HG03039 (cell line): ENCODE results near the gene ERBIN.
"Not testable (repeated sequence)": the region's sequence is repeated elsewhere in the genome, so short reads cannot be mapped to it uniquely, and the experiment has no call there.

ENCODE experiments used
- ATAC-seq: cut with Tn5 transposase; IDR thresholded peaks from one replicate; pipeline ENCODE4 v1.9.1; 2021; ENCODE audit warnings: mild to moderate bottlenecking, moderate library complexity; ENCODE audit not compliant: unreplicated experiment

The ERBIN gene, protein sequence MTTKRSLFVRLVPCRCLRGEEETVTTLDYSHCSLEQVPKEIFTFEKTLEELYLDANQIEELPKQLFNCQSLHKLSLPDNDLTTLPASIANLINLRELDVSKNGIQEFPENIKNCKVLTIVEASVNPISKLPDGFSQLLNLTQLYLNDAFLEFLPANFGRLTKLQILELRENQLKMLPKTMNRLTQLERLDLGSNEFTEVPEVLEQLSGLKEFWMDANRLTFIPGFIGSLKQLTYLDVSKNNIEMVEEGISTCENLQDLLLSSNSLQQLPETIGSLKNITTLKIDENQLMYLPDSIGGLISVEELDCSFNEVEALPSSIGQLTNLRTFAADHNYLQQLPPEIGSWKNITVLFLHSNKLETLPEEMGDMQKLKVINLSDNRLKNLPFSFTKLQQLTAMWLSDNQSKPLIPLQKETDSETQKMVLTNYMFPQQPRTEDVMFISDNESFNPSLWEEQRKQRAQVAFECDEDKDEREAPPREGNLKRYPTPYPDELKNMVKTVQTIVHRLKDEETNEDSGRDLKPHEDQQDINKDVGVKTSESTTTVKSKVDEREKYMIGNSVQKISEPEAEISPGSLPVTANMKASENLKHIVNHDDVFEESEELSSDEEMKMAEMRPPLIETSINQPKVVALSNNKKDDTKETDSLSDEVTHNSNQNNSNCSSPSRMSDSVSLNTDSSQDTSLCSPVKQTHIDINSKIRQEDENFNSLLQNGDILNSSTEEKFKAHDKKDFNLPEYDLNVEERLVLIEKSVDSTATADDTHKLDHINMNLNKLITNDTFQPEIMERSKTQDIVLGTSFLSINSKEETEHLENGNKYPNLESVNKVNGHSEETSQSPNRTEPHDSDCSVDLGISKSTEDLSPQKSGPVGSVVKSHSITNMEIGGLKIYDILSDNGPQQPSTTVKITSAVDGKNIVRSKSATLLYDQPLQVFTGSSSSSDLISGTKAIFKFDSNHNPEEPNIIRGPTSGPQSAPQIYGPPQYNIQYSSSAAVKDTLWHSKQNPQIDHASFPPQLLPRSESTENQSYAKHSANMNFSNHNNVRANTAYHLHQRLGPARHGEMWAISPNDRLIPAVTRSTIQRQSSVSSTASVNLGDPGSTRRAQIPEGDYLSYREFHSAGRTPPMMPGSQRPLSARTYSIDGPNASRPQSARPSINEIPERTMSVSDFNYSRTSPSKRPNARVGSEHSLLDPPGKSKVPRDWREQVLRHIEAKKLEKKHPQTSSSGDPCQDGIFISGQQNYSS (N-terminal part only)

DNA sequence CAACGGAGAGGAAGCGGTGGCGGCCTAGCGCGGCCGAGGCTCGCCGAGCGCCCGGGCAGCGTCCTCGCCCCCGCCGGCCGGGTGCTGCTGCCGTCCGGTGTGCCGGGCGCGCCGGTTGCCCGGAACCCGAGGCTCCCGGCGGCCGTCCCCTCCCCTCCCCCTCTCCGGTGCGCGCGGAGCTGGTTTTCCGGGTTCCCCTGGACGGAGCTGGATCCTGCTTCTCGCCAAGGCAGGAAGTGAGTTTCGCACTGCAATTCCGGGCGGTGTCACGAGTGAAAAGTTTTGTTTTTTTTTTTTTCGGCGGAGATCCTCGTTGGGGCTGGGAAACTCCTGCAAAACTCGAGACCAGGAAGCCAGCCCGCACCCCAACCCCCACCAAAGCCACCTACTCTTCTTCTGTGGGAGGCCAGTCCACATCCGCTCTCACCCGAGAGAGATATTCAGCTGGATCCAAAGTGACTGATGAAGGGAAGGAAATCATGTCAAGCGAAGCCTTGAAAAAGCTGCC is at the start of gene ERBIN:
Gene ERBIN, plus strand, starts transcription at position 300 of the 508 bp plus-strand sequence. CDS start 66,144 bp downstream, outside the sequence.
- ATAC-seq = peak; percentile 34

DNA sequence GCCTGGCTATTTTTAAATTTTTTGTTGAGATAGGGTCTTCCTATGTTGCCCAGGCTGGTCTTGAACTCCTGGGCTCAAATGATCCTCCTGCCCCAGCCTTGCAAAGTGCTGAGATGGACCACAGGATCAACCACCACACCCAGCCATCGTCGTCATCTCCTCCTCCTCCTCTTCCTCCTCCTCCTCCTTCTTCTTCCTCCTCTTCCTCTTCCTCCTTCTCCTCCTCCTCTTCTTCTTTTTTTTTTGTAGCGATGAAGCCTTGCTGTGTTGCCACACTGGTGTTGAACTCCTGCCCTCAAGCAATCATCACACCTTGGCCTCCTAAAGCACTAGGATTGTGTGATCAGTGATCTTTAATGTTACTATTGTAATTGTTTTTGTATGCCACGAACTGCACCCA is 49.4 kb upstream of the ERBIN start:
- no peak for ATAC-seq

DNA sequence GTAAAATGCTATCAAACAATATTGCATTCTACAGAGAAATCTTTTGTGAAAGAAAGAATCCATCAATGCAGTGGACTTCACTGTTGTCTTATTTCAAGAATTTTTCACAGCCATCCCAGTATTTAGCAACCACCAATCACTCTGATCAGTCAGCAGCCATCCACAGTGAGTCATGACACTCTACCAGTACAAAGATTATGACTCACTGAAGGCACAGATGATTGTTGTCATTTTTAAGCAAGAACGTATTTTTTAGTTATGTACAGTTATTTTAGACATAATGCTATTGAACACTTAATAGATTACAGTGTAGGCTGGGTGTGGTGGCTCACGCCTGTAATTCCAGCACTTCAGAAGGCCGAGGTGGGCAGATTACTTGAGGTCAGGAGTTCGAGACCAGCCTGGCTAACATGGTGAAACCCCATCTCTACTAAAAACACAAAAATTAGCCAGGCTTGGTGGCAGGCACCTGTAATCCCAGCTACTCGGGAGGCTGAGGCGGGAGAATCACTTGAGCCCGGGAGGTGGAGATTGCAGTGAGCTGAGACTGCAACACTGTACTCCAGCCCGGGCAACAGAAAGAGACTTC is 46.6 kb upstream of the ERBIN start:
- ATAC-seq = not testable (repeated sequence)

DNA sequence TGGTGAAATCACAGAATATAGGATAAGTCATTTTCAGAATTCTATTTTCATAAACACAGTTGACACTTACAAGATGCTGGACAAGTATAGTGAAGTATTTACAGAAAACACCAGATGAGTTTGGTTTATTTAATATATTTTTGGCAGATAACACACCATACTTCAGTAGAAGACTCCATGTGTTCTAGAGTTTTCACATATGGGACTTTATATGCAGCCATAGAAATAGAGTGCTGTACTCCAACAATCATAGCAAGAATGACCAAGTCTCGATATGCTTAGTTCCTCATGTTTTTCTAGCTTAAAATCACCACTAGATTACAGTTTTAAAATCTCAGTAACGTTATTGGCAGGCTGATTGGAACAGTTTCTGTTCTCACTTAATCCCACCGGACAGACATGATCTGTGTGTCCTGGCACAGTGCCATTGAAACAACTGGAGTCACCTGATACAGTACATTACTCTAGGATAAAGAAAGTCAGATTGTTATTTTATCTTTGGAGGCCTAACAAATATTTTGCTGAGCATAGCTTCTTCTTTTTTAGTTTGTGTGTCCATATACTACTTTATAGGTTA is 45.8 kb upstream of the ERBIN start:
- no peak for ATAC-seq

DNA sequence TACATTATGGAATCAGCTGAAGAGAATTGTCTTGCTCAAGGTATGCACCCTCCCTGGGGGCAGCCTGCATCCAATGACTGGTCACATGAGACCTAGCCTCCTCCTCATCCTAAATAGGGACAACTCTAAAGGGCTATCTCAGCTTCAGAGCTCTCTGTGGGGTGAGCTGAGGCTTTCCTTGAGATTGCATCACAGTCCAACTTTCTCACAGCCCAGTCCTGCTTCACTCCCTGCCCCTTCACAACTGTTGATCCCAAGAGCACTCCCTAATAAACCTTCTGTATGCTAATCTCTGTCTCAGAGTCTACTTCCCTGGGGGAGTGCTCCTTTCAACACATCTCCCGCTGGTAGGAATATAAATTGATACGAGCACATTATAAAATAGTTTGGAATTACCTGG is 44.1 kb upstream of the ERBIN start:
- no peak for ATAC-seq

DNA sequence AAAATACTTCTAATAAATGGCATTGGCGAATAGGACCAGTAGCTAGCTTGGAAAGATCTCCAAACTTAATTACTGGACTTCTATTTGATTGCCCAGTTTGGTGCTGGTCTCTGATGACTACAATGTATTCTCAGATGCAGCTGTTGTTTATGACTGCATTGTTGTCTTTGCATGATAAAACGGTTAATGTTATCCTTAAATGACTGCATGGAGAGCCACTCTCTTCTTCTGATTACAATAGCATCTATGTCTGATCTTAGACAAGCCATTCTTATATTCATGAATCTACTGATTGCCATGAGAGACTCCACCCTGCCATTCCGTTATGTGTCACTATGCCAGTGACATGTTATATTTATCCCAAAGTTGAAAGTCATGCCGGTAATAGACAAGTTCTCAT is 42.9 kb upstream of the ERBIN start:
- ATAC-seq = no peak

DNA sequence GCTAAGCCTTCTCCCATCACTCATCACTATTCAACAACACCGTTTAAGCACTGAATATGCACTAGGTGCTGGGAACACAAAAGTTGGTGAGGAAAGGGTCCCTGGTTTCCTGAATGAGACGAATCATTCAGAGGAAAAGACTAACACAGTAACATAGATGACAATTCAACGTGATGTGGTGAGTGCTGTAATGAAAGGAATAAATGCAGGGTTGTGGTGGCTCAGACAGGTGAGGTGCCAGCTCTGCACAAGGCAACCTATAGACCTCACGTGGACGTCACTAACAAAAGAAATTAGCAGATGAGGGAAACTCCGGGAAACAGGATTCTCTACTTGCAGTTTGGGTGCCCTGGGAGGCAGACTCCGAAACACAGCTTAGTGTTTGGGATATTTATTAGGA is 40.0 kb upstream of the ERBIN start:
- ATAC-seq = no peak

DNA sequence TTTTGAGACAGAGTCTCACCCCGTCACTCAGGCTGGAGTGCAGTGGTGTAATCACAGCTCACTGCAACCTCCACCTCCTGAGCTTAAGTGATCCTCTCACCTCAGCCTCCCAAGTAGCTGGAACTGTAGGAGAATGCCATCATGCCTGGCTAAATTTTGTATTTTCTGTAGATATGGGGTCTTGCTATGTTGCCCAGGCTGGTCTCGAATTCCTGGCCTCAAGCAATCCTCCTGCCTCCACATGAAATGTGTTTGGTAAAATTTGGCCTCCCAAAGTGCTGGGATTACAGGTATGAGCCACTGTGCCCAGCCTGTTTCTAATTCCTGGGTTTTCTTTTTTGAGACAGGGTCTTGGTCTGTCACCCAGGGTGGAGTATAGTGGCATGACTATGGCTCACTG is 34.4 kb upstream of the ERBIN start:
- ATAC-seq = not testable (repeated sequence)

DNA sequence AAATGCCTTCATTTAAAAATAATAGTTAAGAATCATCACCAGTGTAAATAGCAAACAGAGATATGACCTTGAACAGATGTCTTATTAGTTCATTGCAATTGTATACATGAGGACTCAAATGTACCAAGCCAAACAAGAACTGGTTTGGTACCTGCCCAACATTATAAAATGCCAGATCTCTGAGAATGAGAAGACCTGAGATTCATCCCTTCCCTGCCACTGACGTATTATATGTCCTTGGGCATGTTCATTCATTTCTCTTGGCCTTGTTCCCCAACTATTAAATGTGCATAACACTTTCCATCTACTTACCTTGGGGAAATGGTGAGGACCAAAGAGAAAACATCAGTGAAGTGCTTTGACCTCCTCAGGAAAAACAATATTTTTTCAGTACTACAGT is 33.6 kb upstream of the ERBIN start:
- no peak for ATAC-seq

DNA sequence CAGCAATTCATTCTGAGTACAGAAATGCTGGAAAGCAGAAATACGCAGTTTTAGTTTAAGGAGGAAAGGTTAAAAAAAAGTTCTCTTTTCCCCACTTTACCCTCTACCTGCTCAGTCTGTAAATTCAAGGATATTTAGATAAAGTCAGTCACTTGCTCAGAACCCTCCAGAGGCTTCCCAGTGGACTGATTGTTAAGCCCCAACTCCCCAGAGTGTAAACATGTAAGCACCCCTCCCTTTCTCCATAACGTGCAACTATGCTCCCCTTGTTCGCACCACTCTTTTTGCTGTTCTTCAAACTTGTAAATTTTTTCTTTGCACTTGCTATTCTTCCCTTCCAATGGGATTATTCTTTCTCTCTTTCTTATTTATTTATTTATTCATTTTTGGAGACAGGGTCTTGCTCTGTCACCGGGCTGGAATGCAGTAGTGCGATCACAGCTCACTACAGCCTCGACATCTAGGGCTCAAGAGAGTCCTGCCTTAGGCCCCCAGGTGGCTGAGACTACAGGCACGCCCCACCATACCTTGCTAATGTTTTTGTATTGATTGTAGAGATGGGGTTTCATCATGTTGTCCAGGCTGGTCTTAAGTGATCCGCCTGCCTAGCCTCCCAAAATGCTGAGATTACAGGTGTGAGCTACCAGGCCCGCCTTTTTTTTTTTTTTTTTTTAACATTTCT is 32.5 kb upstream of the ERBIN start:
- no peak for ATAC-seq

DNA sequence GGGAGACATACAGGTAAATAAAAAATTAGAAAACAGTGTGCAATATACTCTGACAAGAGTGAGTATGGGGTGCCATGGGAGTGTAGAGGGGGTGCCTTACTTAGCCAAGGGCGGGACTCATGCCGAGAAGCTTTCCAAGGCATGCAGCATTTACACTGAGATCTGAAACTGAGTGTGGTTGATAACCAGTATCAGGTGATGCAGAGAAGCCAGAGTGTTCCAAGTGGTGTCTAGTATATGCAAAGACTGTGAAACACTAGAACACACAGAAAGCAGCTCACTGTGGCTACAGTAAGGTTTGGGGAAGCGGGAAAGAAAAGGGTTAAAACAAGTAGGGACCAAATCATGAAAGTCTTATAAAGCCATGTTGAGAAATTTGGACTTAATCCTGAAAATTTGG is 30.5 kb upstream of the ERBIN start:
- no peak for ATAC-seq

DNA sequence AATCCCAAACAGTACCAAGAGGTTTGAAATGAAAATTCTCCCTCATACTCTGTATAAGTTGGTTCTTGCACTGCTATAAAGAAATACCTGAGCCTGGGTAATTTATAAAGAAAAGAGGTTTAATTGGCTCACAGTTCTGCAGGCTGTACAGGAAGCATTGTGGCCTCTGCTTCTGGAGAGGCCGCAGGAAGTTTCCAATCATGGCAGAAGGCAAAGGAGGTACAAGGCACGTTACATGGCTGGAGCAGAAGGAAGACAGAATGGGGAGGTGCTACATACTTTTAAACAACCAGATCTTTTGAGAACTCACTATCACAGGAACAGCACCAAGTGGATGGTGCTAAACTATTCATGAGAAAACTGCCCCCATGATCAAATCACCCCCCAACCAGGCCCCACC is 25.6 kb upstream of the ERBIN start:
- no peak for ATAC-seq

DNA sequence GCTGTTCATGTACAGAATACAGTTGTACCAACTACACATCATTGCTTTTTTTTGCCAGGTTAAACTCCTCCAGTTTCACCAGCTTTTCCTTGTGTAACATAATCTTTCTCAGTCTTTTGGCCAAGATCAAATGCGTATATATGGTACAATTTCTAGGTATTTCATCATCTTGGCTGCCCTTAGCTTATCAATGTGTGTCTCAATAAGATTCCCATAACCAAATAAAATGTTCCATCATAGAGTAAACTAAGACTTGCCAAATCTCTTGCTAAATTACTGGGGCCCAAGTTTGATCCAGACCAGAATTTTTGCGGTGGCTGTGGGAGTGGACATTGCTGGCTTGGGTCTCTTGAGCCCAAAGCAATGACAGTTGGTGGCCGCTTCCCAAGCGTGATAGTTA is 24.3 kb upstream of the ERBIN start:
- ATAC-seq = no peak

DNA sequence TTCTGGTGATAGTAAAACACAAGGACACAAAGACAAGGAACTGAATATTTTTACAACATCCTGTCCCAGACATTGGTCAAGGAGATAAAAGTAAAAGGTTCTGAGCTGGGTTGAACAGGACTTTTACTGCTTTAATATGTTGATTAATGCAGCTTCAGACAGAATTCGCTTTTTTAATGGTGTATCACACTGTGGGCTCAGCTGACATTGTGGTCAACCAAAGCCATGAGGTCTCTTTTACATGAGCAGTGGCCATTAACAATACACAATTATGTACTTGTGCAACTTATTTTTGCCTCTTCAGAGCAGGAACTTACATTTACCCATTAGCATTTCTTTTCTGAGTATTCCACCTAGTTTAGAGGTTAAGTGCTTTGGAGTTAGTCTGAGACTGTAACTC is 22.8 kb upstream of the ERBIN start:
- no peak for ATAC-seq

DNA sequence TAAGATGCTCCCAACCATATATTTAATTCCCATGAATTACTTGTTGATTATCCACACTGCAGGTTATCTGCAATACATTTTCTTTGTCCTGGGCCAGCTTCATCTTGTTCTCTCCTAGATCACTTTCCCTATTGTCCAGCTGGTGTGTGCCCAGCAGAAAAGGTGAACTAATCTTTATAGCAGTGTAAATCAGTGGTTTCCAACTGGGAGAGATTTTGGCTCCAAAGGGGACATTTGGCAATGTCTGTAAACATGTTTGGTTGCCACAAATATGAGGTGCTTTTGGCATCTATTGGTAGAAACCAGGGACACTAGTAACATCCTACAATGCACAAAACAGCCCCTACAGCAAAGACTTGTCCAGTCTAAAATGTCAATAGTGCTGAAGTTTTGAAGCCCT is 20.1 kb upstream of the ERBIN start:
- no peak for ATAC-seq

DNA sequence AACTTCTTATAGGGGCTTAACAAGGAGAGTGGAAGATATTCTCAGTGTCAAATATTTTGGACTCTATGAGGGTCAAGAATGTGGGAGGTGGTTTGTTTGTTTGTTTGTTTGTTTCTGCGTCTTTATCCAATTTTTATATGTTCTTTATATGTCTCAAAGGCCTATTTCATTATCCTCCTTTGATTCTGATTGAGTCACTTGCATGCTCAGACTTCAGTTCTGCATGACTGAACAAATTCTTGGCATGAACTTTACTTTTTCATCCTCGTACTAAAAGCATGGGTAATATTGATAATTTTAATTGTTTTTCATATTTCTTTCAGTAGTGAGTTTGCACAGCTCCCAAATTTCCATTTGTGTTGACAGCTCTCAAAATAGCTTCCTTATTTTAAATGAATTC is 19.2 kb upstream of the ERBIN start:
- no peak for ATAC-seq

DNA sequence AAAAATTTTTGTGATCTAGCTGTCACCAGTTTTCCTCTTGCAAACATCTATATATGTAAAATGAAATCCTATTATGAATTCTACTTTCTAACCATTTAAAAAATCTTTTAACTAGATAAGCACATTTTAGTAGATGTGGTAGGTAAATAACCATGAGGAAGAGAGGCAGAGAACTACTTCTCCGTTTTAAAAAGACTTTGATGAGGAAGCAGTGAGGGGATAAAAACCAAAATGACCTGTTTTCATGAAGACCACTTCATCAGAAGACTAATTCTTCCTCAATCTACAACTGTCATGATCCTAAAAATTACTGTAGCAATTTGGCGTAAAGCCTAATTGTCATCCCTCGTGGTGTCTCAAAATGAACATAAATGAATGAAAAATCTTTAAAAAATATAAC is 15.7 kb upstream of the ERBIN start:
- ATAC-seq = no peak

DNA sequence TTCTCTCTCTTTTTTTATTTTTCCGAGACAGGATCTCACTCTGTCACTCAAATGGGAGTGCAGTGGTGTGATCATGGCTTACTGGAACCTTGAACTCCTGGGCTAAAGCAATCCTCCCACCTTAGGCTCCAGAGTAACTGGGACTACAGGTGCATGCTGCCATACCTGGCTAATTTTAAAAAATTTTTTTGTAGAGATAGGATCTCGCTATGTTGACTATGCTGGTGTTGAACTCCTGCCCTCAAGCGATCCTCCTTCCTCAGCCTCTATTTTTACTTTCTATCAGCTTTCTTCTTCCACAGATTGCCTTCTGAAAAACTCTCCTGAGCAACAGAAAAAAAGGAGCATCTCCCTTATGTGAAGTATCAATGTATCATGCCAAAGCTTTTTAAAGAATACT is 14.1 kb upstream of the ERBIN start:
- no peak for ATAC-seq

DNA sequence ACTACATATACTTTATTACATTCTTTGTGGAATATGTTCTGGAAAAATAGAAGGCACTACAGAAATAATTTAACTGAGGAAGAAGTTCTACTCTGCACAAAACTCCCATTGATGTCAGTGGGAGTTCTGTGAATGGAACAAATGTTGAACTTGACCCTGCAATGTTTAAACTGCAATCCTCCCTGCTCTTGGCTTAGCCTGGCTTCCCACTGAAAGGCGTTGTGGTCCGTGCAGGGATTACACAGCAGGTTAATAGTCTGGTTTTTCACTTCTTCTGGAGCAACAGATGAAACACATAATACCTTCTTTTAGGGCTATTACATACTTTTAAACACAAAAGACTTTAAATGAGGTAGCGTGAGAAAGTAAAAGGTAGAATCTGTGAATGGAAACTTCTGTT is 12.9 kb upstream of the ERBIN start:
- ATAC-seq = no peak

DNA sequence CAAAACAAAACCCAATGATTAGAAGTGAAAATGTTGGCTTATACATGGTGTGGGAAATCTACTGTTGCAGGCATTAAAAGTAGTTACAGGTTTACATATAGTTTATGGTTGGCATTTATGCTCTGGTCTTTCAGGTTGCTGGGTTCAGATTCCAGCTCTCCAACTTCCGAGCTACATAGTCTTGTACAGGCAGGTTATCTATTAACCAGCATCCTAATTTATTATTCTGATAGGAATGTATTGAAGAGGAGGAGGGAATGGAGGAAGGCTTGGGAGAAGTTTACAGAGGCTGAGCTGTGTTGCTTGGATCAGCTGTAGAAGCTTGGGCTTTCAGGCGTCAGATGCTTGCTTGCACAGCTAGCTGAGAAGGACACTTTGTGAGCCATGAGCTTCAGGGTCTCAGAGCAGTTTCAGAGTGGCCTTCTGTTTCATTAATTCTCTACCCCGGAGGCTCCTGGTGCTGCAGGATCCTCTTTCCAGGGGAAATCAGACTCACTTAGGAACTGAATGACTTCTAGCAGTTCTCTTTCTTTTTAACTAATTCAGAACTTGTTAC is 11.7 kb upstream of the ERBIN start:
- no peak for ATAC-seq
